DLD1 (cell line): ENCODE measurements around the gene C1orf74.

Experiments used
- in situ Hi-C: cut with HindIII; loops from 2 replicates; pipeline ENCODE4 v1.10.0; 2017; ENCODE audit warnings: low sequenced_read_pairs

C1orf74 gene

DNA sequence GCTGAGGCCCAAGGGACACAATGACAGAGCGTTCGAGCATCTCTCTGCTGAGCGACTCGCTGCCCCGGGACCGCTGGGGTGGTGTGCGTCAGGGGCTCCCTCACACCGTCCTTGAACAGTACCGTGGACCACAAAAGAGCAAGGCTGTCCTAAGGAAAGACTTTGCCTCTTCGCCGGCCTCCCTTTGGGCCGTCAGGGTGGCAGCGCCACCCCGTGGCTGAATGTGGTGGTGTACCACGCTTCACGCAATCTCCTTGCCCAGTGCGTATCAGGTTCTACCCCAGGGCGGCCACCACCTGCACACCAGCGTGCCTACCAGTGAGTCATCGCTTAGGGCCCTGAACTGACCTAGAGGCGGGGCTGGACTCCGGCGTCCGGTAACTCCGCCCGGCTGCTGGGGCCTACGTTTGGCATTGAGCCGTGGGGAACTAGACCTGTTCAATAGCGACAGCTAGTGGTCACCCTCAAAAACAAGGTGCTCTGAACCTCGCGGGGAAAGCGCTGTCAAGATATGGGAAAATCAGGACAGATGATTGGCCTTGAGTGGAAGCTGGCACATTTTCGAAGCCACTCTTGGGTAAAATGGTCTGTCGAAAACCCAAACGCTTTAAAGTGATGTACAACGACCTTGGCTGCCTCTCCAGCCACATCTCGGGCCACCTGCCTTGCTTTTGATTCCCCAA is 36.6 kb downstream of the C1orf74 start:
- in situ Hi-C loops: no loop called here

DNA sequence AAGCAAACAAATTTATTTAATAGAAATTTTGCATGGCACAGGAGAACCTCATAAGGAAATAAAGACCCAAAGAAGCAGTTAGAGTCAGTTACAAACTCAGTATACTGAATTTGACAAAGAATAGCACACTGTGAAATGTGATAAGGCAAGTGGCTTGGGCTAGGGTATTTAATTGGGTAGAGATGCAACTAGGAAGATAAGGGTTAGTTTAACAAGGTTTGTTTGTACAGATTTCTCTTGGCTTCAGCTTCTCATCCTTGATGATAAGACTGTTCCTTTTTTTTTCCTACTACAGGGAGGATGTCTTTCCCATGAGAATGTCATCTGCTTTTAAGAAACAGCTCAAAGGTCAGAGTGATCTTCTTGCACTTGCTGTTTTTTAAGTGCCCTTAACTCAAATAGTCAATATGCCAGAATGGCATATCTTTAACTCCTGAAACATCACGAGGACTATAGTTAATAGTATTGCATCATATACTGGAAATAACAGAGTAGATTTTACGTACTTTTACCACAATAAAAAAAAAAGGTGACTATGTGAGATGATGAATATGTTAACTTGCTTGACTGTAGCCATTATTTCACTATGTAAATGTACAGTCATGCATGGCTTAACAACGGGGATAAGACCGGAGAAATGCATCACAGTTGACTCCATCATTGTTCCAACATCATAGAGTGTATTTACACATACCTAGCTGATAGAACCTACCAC is 37.8 kb downstream of the C1orf74 start:
- in situ Hi-C loops: no loop called here

GRCh38 chr1:209743145-209743482 is 41.2 kb downstream of the C1orf74 start:
- in situ Hi-C loops: no loop called here

- in situ Hi-C loops: no loop called here
These were observed 41.8 kb downstream of the C1orf74 start for GRCh38 chr1:209742409-209743144.

DNA sequence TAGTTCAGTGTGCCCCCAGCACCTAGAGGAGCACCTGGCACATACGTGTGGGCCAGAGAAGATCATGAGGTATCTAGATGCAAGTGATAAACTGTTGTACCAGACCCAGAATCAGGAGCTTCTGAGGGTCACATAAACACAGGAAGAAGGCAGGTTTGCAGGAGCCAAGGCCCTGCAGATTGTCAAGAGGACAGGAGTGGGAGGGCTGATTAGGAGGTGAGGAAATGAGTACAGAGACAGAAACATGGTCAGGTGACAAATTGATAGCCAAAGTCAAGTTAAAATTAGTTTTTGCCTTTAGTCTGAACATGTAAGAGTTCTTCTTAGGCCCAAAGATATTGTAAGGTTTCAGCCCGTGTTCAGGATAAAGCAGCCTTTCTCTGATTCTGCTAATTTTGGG is 42.5 kb downstream of the C1orf74 start:
- in situ Hi-C loops: no loop called here

GRCh38 chr1:209741193-209741592 is 43.2 kb downstream of the C1orf74 start:
- in situ Hi-C loops: no loop called here

- in situ Hi-C loops: no loop called here
These were observed 46.1 kb downstream of the C1orf74 start for GRCh38 chr1:209738270-209738669.

DNA sequence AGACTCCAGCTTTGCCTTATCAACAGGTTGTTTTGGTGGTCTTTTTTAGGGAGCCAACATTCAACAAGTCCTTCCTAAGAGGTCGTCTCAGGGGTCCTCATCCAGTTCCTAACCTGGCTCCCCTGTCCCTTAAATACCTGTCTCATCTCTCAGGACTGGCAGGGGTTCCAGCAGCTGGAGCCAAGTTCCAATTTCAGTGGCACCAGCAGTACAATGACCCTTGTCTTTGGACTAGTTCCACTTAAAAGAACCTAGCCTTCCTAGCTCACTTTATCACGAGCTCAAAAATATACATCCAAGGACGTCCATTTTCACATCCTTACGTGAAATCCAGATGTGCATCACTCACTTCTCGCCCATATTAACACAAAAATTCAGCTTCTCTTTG is 47.2 kb downstream of the C1orf74 start:
- in situ Hi-C loops: no loop called here

GRCh38 chr1:209736490-209737117 is 47.8 kb downstream of the C1orf74 start:
- in situ Hi-C loops: no loop called here

DNA sequence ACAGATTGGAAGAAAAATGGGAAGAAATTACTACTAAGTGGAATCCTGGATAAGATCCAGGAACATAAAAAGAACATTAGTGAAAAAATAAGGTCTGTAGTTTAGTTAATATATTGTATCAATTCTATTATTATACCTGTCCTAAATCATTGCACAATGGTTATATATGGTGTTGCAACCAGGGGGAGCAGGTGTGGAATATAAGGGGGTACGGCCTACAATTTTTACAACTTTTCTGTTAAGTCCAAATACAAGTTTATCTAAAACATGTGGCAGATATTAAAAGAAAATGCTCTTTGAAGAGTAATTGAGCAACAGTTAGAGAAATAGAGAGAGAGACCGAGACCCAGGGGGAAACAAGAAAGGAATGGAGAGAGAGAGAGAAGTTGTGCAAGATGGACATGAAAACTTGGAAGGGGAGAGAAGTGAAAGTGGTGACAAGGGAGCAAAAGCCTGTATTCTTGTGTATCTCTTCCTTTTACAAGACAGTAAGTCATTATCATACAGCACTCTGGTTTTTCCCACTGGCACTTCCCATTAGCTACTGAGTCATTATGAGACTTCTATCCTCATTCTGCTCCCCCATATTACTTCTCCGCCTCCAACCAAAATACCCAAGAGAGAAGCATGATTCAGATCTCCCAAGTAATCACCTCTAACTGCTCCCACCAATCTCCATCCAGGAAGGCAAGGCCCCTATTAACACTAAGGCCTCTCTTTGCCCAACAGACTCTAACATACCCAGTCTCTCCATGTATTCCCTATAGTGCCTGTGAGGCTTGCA is 50.8 kb downstream of the C1orf74 start:
- in situ Hi-C loops: no loop called here

- in situ Hi-C loops: no loop called here
These were observed 51.6 kb downstream of the C1orf74 start for GRCh38 chr1:209732725-209733124.

DNA sequence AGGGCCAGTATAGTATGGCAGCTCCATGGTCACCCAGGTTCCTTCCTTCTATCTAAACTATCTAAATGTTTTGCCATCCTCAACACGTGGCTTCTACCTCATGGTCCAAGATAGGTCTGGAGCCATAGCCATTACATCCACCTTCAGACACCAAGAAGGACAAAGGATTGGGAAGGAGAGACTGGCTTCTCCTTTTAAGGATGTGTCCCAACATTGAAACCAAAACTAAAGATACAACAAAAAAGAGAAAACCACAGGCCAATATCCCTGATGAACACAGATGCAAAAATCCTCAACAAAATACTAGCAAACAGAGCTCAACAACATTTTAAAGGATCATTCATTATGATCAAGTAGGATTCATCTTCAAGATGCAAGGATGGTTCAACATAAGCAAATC is 54.9 kb downstream of the C1orf74 start:
- in situ Hi-C loops: no loop called here
